SW 1271 (cell line): Measurements from ENCODE around the gene CADPS.

ENCODE experiments used
- DNase-seq, 2 experiments: peaks; one replicate each; lab custom pipeline; 2025; lab: John Stamatoyannopoulos, UW

CADPS gene

DNA sequence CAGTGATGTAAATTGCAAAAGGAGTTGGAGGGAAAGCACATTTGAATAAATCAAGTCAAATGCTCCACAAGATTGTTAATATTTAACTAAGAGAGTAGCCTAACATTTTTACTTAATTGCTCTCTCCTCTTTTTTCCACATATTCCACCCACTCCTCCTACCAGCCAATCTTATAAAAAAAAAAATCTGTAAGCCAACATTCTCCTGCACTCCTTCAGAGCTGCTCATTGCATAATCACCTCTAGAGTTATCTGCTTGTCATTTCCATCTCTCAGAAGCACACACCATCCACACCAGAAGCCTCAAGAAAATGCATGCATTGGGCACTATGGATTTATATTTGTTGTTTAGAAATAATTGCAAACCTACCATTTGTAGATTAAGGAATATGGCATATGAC, 64.1 kb downstream of the CADPS start:
- no peak for DNase-seq

DNA sequence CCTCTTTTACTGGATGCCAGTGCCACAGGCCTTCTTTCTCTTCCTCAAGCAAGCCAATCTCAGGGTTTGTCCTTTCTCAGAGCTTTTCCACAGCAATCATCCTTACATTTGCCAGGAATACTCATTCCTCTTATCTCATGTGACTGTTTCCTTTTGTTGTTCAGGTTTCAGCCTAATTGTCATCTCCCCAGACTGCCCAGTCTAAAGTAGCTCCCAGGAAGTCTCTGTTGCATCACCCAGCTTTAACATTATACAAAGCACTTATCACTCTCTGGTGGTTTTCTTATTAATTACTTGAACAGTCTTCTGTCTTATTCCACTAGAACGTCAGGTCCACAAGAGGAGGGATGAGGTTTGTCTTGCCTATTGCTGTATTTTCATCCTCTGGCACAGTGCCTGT, 65.8 kb downstream of the CADPS start:
- no peak for DNase-seq

DNA sequence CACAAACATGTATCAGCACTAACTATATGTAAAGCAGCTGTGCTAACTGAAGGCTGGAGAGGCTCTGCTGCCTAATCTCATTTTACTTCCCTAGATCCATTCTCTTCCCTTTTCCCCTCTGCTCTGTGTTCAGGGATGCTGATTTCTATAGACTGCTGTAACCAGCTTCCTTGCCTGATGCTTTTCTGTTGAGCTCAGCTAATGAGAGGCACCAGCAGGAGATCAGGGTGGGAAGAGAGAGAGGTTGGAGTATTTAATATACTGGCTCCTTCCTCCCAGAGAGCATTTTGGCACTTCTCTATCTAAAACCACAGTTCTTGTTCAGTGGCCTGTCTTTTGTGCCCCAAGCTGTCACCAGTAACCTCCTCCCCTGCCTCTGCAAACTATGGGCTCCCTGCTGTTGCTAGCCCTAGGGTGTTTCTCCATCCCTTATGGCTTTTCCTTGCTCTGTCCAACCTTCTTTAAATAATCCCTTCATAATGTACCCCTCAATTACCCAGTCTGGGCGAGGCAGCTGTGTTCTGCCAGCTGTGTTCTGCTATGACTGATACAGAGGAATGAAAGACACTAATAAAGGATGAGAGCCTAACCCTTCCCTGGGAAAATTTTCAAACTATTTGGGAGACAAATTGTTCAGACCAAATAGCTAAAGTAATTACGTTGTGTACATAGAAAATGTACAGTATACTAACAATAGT, 69.5 kb downstream of the CADPS start:
- no peak for DNase-seq

DNA sequence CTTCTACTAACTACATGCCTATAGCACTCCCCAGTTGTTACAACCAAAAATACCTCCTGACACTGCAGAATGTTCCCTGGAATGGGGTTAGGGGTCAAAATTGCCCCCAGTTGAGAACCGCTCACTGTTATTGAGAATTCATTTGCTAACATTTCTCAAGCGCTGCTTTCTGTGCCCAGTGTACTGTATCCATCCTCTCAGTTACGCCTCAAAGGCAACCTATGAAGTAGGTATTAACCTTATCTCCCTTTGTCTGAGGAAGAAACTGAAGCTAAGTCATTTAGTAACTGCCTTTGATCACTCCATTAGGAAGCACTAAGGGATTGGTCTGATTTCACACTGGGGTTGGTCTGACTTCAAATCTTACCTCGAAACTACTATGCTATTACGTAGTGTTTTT, 70.1 kb downstream of the CADPS start:
- DNase-seq, result no peak

DNA sequence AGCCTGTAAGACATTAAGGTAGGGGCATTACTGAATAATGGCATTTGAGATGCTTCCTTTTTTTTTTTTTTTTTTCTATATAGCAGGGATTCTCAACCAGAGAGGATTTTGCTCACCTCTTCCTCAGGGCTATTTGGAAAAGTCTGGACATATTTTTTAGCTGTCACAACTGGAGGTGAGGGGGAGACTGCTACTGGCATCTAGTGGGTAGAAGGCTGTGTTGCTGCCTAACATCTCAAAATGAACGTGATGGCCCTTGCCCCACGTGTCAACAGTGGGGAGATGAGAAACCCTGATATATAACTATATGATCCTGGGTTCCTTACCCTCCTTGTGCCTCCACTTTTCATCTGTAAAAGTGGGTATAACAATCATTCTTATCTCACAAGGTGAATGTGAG, 71.9 kb downstream of the CADPS start:
- DNase-seq, result no peak

DNA sequence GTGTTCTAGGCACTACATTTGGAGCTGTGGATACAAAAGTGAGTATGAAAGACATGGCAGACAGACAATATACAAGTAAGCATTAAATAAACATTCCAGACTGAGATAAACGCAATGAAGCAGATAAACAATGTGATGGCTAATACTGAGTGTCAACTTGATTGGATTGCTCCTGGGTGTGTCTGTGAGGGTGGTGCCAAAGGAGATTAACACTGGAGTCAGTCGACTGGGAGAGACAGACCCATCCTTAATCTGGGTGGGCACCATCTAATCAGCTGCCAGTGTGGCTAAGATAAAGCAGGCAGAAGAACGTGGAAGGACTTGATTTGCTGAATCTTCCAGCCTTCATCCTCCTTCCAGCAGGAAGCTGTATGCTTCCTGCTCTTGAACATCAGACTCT, 77.2 kb downstream of the CADPS start:
- DNase-seq, result no peak

DNA sequence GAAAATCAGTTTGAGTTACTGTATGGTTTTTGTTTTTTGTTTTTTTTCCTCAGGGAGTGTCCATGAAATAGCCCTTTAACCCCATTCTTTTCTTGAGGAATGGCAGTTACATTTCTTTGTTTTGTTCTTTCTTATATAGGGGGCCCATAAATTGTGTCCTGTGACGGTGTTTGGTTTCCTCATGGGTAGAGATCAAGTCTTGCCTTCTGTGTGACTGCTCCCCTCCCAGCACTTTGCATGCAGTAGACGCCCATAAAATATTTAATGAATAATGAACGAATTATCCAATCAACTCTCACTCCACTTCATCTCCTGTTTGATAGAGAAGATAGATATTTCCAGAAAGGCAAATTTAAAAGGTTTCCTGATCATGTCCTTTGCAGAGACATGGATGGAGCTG, 78.1 kb downstream of the CADPS start:
- DNase-seq, result no peak

DNA sequence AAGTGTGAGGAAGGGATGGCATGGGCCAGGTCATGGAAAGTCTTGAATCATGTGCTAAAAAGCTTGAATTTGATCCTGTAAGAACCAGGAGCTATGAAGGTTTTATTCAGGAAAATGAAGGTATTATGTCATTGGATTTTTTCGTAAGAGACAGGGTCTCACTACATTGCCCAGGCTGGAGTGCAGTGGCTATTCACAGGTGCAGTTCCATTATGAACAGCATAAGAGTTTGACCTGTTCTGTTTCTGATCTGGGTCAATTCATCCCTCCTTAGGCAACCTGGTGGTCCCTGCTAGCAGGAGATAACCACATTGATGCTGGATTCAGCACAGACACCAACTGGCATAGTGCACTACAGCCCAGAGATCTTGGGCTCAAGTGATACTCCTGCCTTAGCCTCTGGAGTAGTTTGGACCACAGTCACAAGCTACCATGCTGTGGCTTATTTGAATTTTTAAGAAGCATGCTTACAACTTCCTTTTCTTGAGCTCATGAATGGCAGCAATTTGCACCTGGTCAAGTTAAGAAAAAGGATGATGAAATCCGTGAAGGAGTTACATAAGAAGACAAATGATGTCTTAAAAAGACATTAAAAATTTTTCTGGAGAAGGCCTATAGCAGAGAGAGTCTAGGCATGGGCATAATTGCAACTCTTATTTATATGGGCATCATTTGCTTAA, 79.1 kb downstream of the CADPS start:
- DNase-seq, result no peak

DNA sequence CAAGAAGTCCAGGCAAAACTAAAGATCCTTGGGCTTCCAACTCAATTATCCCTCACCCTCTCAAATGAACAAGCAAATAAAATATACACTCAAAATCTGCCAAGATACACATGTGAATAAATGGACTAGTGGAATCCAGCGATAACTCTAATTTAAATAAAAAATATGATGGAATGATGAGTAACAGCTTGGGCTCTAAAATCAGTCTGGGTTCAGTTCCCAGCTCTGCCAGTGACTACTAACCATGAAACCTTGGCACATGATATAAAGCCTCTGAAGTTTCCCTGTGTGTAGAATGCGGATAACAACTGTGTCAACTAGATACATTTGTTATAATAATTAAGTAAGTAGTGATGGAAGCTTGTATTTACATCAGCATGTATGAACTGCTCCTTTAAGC, 81.3 kb downstream of the CADPS start:
- DNase-seq, result no peak

DNA sequence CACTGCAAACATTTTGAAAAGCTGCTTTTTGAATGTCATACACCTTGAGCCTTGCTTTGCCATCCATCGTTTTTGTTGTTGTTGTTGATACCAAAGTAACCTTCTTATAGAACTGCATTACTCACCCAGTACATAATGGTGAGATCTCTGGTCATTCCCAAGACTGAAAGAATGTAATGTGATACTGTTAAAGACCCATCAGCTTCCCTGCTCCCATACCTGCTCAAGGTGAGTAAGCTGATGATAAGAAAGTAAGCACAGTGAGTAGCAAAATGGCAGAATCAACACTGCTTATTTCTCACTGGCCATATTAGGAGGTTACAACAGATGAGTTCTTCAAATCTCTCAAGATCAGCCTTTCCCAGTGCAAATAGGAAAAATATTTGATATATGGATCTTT, 89.8 kb downstream of the CADPS start:
- no peak for DNase-seq

DNA sequence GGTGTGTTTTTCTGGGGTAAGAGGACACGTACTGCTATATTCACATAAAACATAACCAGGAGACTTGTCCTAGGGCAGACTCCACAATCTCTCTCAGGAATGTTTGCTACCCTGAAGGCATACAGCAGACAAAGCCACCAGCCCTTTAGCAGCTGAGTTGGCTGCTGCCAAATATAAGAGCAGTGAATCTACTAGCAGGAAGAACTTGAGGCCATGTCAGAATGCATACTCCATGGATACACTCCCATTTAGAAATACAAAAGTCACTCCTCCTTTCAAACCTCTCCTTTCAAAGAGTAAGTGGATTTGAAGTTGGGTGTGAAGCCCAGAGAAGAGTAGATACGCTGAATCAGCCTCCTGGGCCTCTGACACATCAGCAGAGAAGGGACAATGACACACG, 94.1 kb downstream of the CADPS start:
- no peak for DNase-seq

DNA sequence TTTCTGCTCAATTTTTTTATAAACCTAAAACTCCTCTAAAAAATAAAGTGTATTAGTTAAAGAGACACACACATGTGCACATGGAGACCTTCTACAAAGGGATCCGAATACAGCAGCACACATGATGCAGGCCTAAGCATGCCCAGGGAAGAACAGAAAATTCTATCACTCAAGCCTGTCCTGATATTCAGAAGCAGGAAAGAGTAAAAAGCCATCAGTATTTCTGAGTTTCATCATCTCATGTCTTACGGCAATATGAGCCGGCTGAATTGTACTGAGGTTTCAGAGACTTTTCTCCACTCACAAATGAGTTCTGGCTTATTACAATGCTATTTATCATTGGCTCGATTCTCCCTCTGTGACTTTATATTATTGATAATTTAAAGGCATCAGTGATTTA, 97.5 kb downstream of the CADPS start:
- DNase-seq, result no peak

DNA sequence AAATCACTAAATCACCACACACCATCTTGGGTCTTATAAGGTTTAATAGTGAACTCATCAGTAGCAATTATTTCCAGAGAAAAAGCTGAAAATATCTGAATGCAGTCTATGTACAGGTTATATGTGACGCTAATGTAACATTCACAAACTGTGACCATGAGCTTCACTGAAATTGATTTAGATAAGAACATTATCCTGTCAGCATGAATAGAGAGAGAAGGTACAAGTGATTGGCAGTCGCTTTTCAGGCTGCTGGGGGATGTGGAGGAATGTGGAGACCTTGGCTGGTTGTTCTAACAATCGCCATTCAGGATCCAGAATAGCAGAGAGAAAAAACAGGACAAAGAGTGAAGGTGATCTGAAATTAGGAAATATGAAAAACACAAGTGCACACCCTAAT, 98.1 kb downstream of the CADPS start:
- no peak for DNase-seq

DNA sequence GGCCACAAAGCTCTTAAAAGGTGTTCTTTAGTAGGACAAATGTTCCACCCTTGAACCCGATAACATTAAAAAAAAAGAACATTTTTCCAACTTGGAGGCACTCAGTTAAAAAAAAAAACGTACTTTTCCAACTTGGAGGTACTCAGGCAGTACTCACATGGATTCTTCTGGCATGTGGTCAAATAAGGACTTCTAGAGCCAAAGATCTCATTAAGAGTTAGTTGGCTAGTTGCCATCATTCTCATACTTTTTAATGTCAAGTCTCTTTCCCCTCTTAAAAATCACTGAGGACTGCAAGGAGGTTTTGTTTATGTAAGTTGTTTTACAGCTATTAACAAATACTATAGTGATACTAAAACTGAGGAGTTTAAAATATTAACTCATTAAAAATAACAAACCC, 101.0 kb downstream of the CADPS start:
- DNase-seq, result no peak

DNA sequence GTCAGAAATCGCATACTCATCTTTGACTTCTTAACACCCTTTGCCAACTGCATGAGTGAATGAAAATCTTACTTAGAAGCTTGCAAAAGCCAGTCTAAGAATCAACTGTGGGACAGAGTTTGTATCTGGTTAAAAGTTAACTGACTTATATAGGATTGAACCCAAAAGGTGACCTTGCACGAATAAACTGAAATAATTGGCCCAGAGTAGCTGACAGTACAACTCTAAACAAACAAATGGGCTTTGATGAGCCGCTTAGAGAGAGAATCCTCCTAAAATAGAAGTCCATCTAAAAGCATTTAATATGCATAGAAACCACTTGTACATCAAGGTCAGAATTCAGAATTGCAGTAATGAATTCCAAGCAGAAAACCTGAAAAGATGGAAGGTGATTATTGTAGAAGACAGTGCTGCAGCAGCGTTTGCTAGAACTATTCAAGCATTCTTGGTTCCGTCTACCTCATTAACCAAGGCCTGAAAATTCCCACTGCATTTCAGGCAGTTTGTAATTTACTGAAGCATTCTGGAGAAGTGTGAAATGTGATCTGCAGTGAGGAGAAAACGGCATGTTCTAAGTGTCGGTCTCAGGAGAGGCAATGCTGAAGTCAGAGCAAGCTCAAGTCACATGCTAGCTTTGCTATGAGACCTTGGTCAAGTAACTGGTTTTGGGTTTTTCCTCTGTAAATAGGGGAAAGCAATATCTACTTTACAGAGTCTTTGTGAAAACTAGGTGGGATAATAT, 103.7 kb downstream of the CADPS start:
- DNase-seq, result no peak

DNA sequence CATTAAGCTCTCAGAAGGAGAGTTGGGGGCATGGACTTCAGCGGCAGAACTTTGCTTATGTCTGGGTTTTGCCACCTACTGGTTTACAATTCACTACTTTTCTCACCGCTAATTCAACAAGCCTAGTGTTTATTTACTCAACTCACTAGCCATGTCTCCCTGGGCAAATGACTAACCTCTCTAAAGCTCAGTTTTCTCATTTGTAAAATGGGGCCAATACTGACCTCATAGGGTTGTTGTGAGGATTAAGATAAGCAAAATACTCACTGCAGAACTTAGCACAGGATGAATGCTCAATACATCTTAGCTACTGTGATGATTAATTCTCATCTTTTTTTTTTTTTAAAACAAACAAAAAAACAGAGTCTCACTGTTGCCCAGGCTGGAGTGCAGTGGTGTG, 106.3 kb downstream of the CADPS start:
- no peak for DNase-seq

DNA sequence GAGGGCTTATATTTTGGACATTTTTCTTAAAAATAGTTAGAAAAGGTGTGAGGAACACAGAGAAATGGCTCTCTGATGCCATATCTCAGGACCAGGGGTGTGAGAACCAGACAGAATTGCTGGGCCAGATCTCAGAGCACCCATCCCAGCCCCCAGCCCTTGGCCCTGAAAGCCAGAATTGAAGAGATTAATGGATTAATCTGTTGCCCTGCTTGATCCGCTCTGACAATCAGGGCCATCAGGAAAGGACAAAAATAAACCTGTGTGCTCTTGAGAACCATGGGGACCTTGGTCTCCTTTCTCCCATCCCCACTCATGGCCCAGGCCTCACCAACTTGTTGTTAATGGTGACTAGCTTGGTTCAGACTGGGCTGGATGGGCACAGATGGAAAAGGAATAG, 113.5 kb downstream of the CADPS start:
- DNase-seq, result no peak

DNA sequence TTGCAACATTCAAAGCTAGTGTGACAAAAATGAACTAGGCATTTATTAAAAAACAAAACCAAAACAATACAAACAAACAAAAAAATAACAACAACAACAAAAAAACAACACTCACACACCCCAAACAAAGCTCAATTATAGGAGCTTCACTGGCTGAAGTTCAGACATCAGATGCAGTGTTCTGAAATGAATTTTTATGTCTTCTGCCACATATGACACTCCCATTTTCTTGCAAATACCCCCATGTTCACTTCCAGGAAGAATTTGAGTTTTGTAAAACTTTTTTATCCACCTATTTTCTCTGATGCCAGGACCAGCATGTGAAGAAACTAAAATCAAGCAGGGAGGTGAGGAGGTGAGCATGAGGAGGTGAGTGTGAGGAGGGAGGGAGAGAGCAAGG, 113.9 kb downstream of the CADPS start:
- no peak for DNase-seq

DNA sequence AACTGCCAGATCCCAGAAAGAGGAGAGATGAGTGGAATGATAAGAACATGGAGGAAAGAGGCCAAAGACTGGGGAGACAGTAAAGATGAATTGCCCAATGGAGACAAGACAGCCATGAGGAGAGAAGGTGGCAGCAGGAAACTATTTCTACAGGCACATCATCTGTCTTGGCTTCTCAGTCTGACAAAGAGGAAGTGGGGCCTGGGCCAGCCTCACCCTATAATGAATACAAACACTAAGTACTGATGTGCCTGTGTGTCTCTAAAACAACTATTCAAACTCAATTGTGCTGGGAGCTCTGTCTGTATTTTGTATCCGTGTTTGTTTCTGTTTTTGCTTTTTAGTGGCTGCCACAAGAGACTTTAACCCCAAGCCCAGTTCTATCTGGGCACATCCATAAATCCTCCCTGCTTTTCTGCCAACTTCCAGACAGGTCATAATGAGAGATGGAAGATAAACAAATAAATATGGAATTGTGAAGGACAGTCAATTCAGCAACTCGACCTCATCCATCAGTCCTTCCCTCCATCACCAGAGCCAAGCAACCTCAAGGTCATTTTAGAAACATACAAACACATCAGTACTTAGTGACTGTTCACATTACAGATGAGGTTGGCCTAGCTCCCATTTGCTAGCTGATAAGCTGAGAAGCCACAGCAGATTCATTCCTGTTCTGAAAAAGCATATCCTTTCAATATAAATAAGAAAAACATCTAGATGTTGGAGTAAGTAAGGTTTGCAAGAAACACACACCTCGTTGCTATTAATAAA, 116.7 kb downstream of the CADPS start:
- DNase-seq, result no peak

DNA sequence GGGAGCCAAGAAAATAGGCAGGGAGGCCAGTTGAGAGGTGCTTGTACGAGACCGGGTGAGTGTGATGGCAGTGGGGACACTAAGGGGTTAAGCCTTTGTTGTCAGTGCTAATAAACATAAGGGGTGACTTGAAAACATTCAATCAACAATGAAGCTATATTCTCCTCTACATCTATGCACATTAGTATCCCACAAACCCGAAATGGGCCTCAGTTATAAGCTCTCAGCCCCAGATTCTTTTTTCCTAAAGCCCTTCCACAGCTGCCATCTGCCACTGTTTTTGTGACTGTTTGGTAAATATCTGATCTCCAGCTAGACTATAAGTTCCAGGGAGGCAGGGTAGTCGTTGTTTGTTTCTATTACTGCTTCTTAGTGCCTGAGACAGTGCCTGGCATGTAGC, 118.2 kb downstream of the CADPS start:
- DNase-seq, result no peak

DNA sequence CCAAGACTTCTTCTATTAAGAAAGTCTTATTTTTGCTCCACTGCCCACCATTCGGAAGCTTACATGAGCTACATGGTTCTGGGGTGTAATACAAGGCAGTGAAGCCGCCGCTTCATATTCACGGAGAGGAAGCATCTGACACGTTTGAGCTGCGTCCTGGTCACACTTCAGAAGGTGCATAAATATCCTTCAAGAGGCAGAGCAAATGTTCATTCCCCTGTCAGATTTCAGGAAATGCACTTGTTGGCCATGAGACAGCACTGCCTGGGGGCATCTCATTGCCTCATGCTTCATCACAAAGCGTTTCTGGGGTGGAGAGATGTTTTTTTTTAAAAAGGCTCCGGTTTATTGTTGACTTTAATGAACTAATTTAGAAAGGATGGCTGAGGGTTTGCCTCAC, 119.9 kb downstream of the CADPS start:
- no peak for DNase-seq

DNA sequence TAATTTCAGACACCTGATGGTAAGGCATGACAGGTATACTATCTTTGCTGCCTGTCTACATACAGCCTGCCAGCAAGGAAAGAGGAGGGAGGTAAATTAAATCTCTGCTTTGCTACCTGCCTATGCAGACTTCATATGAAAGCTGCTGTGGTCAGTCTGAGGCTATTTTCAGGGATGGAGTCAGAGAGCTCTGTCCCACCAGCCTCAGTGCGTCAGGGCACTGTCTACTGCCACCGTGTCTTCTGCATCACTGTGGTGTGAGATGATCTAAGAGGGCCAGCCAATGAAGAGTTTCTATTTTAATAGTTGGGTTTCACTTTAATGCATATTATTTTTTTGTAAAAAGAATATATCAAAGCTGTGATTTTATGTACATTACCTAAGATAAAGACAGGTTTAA, 125.6 kb downstream of the CADPS start:
- no peak for DNase-seq

DNA sequence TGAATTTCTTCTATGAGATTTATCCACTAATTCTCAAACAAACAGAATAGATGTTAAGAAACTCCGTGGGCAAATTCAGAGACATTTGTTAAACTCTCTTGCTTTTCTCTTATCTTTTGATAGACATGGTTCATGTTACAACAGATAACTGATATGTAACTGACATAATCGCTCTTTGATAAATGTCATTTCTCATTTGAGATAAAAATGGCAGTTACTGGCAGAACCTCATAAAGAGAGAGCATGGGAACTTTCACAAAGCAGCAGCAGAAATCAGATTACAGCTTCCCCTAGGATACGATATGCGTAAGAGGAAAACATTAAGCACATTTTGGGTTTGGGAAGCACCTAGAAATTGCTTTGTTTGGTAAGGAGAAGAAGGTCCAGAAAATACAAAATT, 126.1 kb downstream of the CADPS start:
- DNase-seq, result no peak
